NCI-H2081 treated with DMSO at 0.1 percent for 48 hours (cell line): ENCODE measurements around the gene PCDH19.

Source experiments
- DNase-seq: peaks from one replicate; lab custom pipeline; 2025; lab: John Stamatoyannopoulos, UW

Gene PCDH19

DNA sequence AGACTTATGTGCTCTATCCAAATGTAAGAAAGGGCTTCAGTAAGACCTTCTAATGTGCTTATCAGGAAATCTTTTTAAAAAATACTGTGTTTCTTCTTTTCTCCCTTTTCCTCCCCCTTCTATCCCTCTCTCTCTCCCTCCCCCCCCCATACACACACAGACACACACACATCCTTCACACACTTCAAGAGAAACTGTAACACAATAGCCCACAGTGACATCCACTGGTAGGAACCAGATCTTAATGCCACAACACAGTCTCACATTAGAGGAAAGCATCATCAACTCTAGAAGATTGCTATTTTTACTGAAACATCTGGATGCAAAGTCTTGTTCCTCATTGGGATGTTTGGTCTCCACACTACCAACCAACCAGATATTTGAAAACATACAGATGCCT is 4.6 kb downstream of the PCDH19 start:
- DNase-seq = no peak

GRCh38 chrX:100404851-100405250 is 5.2 kb downstream of the PCDH19 start:
- no peak for DNase-seq

GRCh38 chrX:100395781-100396180 is 14.3 kb downstream of the PCDH19 start:
- DNase-seq = no peak

GRCh38 chrX:100381619-100382018 is 28.5 kb downstream of the PCDH19 start:
- DNase-seq = no peak

GRCh38 chrX:100379388-100379986 is 30.6 kb downstream of the PCDH19 start:
- no peak for DNase-seq

- no peak for DNase-seq
Observed at GRCh38 chrX:100377826-100378225, 32.2 kb downstream of the PCDH19 start.

- DNase-seq = no peak
Observed at GRCh38 chrX:100376576-100376975, 33.5 kb downstream of the PCDH19 start.

- DNase-seq = no peak
Observed at GRCh38 chrX:100373673-100374072, 36.4 kb downstream of the PCDH19 start.

DNA sequence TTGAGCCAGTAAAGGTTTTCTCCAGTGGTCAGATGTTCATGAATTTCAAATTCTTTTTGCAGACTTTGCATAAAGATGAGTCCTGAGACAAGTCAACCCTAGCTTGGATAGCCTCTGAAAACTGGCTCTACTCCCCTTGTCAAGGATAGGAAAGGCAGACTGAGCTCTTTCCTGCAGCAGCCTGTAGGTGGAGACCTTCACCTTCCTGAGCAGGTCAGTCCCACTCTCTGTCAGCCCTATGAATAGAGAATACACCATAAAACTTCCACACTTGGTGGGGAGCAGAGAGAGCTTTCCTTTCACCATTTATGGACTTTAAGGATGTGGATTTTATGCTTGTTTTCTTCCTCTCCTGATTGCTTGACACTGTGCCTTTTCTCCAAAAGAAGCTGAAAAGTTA is 41.9 kb downstream of the PCDH19 start:
- peak; percentile 14 for DNase-seq

DNA sequence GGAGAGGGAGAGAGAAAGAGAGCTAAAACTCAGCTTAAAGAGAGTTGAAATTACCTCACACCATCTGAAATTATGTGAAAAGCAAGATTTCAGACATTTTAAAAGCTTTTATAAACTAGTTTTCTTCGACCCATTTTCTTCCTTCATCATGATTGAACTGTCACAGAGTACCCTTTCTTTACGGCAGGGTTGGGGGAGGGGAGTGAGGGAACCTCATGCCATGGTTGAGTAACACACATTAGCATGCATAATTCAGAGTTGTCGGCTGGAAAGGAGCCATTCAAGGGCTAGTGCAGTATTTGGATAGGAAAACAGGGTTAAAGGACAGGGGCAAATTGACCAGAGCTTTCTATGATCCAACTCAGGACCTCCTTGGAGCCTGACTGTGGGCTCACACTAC is 46.2 kb downstream of the PCDH19 start:
- no peak for DNase-seq

GRCh38 chrX:100358766-100359165 is 51.3 kb downstream of the PCDH19 start:
- DNase-seq = no peak

DNA sequence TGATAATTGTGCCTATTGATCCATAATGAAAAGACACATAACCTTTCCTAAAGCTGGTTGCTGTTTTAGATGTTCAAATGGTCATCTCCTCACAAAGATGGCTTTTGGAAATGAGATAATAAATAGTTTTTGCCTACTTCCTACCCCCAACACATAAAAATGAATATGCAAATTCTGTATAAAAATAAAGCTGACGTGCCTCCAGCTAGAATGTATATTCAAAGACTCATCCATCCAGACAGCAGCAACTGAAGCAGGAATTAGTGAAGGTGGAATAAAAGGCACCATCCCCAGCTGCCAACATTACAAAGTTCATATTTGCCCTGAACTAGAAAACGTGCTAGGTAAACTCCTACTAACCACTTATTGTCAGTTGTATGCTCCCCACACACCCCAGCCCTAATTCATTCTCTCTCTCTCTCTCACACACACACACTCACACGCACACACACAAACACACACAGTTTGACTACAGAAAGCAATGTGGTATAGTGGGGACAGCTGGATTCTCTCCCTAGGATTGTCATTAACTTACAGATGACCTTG is 53.6 kb downstream of the PCDH19 start:
- no peak for DNase-seq

- no peak for DNase-seq
Observed at GRCh38 chrX:100355680-100356079, 54.4 kb downstream of the PCDH19 start.

DNA sequence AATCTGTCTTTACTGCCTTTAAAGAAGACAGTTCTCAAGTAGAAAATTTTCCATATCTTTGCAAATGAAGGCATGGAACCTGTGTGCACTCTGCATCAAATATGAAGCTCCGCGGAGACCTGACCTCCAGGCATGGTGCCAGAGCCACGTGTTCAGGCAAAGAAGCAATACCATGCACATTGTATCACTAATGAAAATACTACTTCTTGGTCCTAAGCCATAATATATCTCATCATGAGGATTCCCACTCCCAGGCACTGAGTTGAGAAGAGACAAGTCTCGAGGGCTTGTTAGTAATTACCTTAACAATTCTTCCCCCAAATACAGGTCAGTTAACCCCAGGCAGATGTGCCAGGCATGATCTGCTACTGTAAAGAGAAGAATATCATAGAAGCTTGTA is 56.7 kb downstream of the PCDH19 start:
- DNase-seq = no peak

GRCh38 chrX:100350704-100351489 is 59.2 kb downstream of the PCDH19 start:
- DNase-seq = no peak

DNA sequence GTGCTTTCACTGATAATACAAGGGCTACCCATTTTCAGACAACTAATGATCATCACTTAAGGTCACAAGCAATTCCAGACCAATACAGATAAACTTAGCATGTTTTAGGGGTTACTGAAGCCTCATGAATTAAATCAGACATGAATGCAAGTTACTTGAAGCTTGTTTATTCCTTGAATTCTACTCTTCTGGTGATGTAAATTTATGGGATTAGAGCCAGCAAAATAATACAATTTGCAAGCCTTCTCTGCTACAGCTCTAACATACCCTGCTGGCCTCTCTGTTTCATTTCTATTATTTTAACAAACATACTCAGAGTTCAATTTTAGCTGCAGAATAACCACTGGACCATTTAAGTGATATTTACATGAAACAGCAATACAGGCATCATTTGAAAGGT is 60.7 kb downstream of the PCDH19 start:
- no peak for DNase-seq

- DNase-seq = no peak
Observed at GRCh38 chrX:100341142-100341510, 68.9 kb downstream of the PCDH19 start.

GRCh38 chrX:100340491-100341141 is 69.5 kb downstream of the PCDH19 start:
- no peak for DNase-seq

- no peak for DNase-seq
Observed at GRCh38 chrX:100328351-100328750, 81.7 kb downstream of the PCDH19 start.

GRCh38 chrX:100319716-100320115 is 90.4 kb downstream of the PCDH19 start:
- no peak for DNase-seq

DNA sequence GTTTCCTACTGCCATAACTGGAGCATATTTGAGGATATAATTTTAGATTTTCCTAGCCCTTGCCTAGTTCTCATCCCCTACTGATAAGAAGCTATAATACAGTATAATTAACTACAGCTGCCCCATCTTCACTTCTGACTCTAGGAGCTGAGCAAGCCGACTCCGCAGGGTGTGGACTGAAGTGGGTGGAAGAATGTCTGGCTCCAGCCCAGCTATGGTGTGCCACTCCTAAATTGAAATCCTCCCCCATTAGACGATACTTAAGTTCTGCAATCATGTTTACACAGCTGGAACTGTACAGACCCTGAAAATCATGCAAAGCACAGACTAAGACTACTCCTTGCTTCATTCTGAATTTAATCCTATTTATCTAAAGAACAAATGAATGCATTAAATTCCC is 93.1 kb downstream of the PCDH19 start:
- DNase-seq = no peak

GRCh38 chrX:100315566-100315965 is 94.5 kb downstream of the PCDH19 start:
- no peak for DNase-seq

DNA sequence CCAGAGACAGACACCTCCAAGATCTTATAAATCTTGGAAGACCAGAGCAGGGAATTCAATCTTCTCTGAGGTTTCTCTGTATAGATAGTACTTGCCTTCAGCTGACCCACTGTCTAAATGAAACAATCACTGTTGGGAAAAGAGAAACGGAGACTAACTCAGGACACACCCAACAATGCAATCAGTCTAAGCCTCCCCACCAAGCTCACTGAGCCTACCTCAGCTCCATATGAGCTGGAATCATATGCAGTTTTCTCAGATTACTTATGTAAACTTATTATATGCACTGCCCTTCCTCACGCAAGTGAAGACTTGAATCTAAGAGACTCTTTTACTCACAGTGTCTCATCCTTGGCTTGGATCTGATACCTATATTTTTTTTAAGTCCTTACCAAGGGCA is 110.5 kb downstream of the PCDH19 start:
- no peak for DNase-seq
